PC-3 (cell line): ENCODE data around the gene DUS3L. TPM values are rescaled to one million over a fixed set of nuclear protein-coding genes. Genes with fewer than 3 reads are reported as not detected.
"Not testable (repeated sequence)": the region's sequence is repeated elsewhere in the genome, so short reads cannot be mapped to it uniquely, and the experiment has no call there.

Experiments used
- ATAC-seq: fragments of 200-7000 bp; cut with Tn5 transposase; 2 replicates; pipeline ENCODE4 v1.9.1; 2020; ENCODE audit warnings: mild to moderate bottlenecking, moderate library complexity
- BruUV-seq: library from RNA; stranded (reverse); fragments of 400-500 nt; replicated peaks from 2 replicates; lab custom pipeline; 2021; lab: Mats Ljungman, UMichigan
- CTCF ChIA-PET: fragments of 300-600 bp; sonication (Branson Sonifier 250); formaldehyde crosslinking; loops from one replicate; lab custom pipeline; 2022; ENCODE audit warnings: antibody characterized with exemption; lab: Charles Lee
- POLR2A ChIA-PET: fragments of 300-600 bp; sonication (Branson Sonifier 250); formaldehyde crosslinking; loops from one replicate; lab custom pipeline; 2022; ENCODE audit warnings: antibody characterized with exemption; ENCODE audit not compliant: unreplicated experiment; lab: Charles Lee
- DNase-seq: peaks from one replicate; pipeline ENCODE4 v3.0.0-alpha.2; 2015
- H2AFZ ChIP-seq: fragments of 300-600 bp; sonication (generic); 2 replicates; pipeline ENCODE4 v1.6.0; 2016; ENCODE audit warnings: antibody characterized with exemption, low read length
- H3F3A ChIP-seq: fragments of 300-600 bp; sonication (generic); one replicate; pipeline ENCODE4 v1.6.0; 2017; ENCODE audit warnings: antibody characterized with exemption, low read length, control low read depth, mild to moderate bottlenecking; ENCODE audit not compliant: unreplicated experiment
- H3K27ac ChIP-seq: fragments of 300-600 bp; sonication (generic); 2 replicates; pipeline ENCODE4 v1.5.1; 2016; ENCODE audit warnings: mild to moderate bottlenecking, low read length
- H3K27me3 ChIP-seq: fragments of 300-600 bp; sonication (generic); 2 replicates; pipeline ENCODE4 v1.6.1; 2016; ENCODE audit warnings: low read length, mixed read lengths
- H3K36me3 ChIP-seq: fragments of 300-600 bp; sonication (generic); 2 replicates; pipeline ENCODE4 v1.6.1; 2016; ENCODE audit warnings: low read depth, mixed run types, low read length, mixed read lengths
- H3K4me1 ChIP-seq: fragments of 300-600 bp; sonication (generic); 2 replicates; pipeline ENCODE4 v1.5.1; 2016; ENCODE audit warnings: low read length; ENCODE audit not compliant: insufficient read depth
- H3K4me2 ChIP-seq: fragments of 300-600 bp; sonication (generic); 2 replicates; pipeline ENCODE4 v1.6.0; 2016; ENCODE audit warnings: low read length
- H3K4me3 ChIP-seq: fragments of 300-600 bp; sonication (generic); 2 replicates; pipeline ENCODE4 v1.5.1; 2016; ENCODE audit warnings: mild to moderate bottlenecking, low read length, mixed read lengths
- H3K79me2 ChIP-seq: fragments of 300-600 bp; sonication (generic); 2 replicates; pipeline ENCODE4 v1.6.1; 2017; ENCODE audit warnings: low read length, mixed read lengths
- H3K9ac ChIP-seq: fragments of 300-600 bp; sonication (generic); 2 replicates; pipeline ENCODE4 v1.6.0; 2016; ENCODE audit warnings: mild to moderate bottlenecking, low read length
- H3K9me2 ChIP-seq: fragments of 300-600 bp; sonication (generic); replicated peaks from 2 replicates; pipeline ENCODE4 v1.6.1; 2016; ENCODE audit warnings: mixed run types, low read length, mixed read lengths
- H3K9me3 ChIP-seq: fragments of 300-600 bp; sonication (generic); 2 replicates; pipeline ENCODE4 v1.6.1; 2016; ENCODE audit warnings: low read length, mixed read lengths
- H4K20me1 ChIP-seq: fragments of 300-600 bp; sonication (generic); 2 replicates; pipeline ENCODE4 v1.6.1; 2016; ENCODE audit warnings: low read length, mixed read lengths
- EZH2 ChIP-seq: fragments of 300-600 bp; sonication (generic); IDR thresholded peaks from one replicate; pipeline ENCODE4 v1.6.1; 2017; ENCODE audit warnings: antibody characterized with exemption, mild to moderate bottlenecking, low read length; ENCODE audit not compliant: unreplicated experiment
- EZH2phosphoT487 ChIP-seq: fragments of 300-600 bp; sonication (generic); IDR thresholded peaks from 2 replicates; pipeline ENCODE4 v1.6.1; 2018; ENCODE audit warnings: mild to moderate bottlenecking, antibody characterized with exemption, low read length, borderline replicate concordance
- intact Hi-C: fragments of 100-400 bp; cut with micrococcal nuclease; formaldehyde crosslinking; loops from 2 replicates; pipeline ENCODE4 v1.9.0; 2023
- total RNA-seq: library from RNA; depleted of rRNA; stranded (reverse); fragments of >200 nt; gene quantifications from 2 replicates; pipeline ENCODE4 v1.2.3, GENCODE V29; 2014
- TF ChIP-seq, protein P1 (sequence below): fragments of 300-600 bp; sonication (generic); conservative IDR thresholded peaks from 2 replicates; pipeline ENCODE4 v1.5.1; 2017; ENCODE audit warnings: antibody characterized with exemption, low read depth, mild to moderate bottlenecking, low read length

Gene DUS3L
- total RNA-seq, 1 experiment from 2014 or later, result 118 TPM

DNA sequence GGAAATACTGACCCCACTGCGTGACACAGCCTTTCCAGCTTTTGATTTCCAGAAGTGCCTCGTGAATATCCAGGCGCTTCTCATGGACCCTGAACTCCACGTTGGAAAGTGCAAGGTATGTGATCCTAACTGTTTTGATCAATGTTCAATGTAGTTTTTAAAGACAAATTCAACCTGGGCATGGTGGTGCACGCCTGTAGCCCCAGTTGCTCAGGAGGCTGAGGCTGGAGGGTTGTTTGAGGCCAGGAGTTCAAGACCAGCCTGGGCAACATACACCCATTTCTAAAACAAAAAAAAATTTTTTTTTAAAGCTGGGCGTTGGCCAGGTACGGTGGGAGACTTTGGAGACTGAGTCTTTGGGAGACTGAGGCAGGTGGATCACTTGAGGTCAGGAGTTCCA, 39.3 kb downstream of the DUS3L start:
- DNase-seq (no peak), ATAC-seq (no peak)
- Histone ChIP-seq H3K4me3 (no peak overlapping the region), H3K9me3 (no peaks in the 10 kb centered on the region), H3F3A (no peaks in the 10 kb centered on the region), H3K9me2 (no peaks in the 10 kb centered on the region), H3K36me3 (no peaks in the 10 kb centered on the region), H2AFZ (no peak overlapping the region), H3K79me2 (no peaks in the 10 kb centered on the region), H4K20me1 (no peaks in the 10 kb centered on the region), H3K4me2 (no peak overlapping the region), H3K9ac (no peak overlapping the region), H3K27me3 (no peaks in the 10 kb centered on the region), H3K4me1 (no peaks in the 10 kb centered on the region), H3K27ac (no peak overlapping the region)
- intact Hi-C loops, result no loop called here
- CTCF ChIA-PET, result no interaction called here
- POLR2A ChIA-PET, result no interaction called here
- TF ChIP-seq, protein P1, sequence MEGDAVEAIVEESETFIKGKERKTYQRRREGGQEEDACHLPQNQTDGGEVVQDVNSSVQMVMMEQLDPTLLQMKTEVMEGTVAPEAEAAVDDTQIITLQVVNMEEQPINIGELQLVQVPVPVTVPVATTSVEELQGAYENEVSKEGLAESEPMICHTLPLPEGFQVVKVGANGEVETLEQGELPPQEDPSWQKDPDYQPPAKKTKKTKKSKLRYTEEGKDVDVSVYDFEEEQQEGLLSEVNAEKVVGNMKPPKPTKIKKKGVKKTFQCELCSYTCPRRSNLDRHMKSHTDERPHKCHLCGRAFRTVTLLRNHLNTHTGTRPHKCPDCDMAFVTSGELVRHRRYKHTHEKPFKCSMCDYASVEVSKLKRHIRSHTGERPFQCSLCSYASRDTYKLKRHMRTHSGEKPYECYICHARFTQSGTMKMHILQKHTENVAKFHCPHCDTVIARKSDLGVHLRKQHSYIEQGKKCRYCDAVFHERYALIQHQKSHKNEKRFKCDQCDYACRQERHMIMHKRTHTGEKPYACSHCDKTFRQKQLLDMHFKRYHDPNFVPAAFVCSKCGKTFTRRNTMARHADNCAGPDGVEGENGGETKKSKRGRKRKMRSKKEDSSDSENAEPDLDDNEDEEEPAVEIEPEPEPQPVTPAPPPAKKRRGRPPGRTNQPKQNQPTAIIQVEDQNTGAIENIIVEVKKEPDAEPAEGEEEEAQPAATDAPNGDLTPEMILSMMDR, result no peak
- TF ChIP-seq EZH2phosphoT487 (no peak), EZH2 (no peak)
- no TSS peak for BruUV-seq

DNA sequence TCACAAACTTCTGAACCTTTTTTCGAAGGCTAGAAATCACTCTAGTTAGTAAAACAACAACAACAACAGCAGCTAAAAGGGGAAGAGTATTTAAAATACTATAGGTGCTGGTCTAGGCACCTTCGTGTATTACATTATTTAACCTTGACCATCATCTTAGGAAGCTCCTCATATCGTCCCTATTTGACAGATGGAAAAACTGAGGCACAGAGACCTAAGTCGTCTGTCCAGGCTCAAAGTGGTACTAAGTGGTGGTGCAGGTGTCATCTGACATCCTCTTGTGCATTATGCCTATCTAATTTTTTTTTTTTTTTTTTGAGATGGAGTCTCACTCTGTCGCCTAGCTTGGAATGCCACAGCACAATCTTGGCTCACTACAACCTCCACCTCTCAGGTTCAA, 41.5 kb downstream of the DUS3L start:
- DNase-seq (no peak), ATAC-seq (no peak)
- no peaks in the 10 kb centered on the region for H3K4me1 ChIP-seq
- H4K20me1 ChIP-seq, result no peaks in the 10 kb centered on the region
- TF ChIP-seq EZH2phosphoT487 (no peak), EZH2 (no peak)
- TF ChIP-seq, protein P1, result no peak
- no peaks in the 10 kb centered on the region for H3K79me2 ChIP-seq
- no peaks in the 10 kb centered on the region for H3F3A ChIP-seq
- no peak overlapping the region for H3K9ac ChIP-seq
- no peaks in the 10 kb centered on the region for H3K9me3 ChIP-seq
- H3K27ac ChIP-seq, result no peak overlapping the region
- H3K27me3 ChIP-seq, result no peaks in the 10 kb centered on the region
- no TSS peak for BruUV-seq
- CTCF ChIA-PET, result no interaction called here
- intact Hi-C loops, result no loop called here
- H3K4me2 ChIP-seq, result no peak overlapping the region
- H3K9me2 ChIP-seq, result no peaks in the 10 kb centered on the region
- no peaks in the 10 kb centered on the region for H3K36me3 ChIP-seq
- POLR2A ChIA-PET, result no interaction called here
- no peak overlapping the region for H3K4me3 ChIP-seq
- no peak overlapping the region for H2AFZ ChIP-seq

DNA sequence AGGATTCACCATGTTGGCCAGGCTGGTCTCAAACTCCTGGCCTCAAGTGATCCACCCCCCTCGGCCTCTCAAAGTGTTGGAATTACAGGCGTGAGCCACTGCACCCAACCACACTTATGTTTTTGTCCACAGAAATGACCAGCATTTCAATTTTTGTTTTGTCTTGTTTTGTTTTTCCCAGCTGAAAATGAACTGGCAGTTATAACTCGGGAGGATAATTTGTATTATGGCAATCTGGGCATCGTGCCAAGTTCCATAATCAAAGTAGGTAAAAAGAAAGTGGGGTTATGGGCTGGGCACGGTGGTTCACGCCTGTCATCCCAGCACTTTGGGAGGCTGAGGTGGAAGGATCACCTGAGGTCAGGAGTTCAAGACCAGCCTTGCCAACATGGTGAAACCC, 42.0 kb downstream of the DUS3L start:
- H3K9ac ChIP-seq, H2AFZ ChIP-seq, H3K27me3 ChIP-seq, H3F3A ChIP-seq, H3K4me1 ChIP-seq, H3K9me2 ChIP-seq, CTCF ChIA-PET, H3K4me2 ChIP-seq, H4K20me1 ChIP-seq, H3K79me2 ChIP-seq, POLR2A ChIA-PET, intact Hi-C loops, H3K9me3 ChIP-seq, H3K27ac ChIP-seq, ATAC-seq, H3K36me3 ChIP-seq, BruUV-seq, DNase-seq, H3K4me3 ChIP-seq: not testable (repeated sequence)

DNA sequence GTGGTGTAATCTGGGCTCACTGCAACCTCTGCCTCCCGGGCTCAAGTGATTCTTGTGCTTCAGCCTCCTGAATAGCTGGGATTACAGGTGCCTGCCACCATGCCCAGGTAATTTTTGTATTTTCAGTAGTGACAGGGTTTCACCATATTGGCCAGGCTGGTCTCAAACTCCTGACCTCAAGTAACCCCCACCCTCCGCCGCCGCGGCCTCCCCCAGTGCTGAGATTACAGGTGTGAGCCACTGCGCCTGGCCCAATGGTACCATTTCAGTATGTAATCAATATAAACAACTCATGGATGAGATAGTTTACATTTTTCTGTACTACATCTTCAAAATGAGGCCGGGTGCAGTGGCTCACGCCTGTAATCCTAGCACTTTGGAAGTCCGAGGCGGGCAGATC, 46.0 kb downstream of the DUS3L start:
- H3K27me3 ChIP-seq, H3K79me2 ChIP-seq, H3K9ac ChIP-seq, intact Hi-C loops, CTCF ChIA-PET, H3K4me3 ChIP-seq, H4K20me1 ChIP-seq, ATAC-seq, H3K4me1 ChIP-seq, H3K4me2 ChIP-seq, POLR2A ChIA-PET, BruUV-seq, DNase-seq, H3K36me3 ChIP-seq, H2AFZ ChIP-seq, H3K9me2 ChIP-seq, H3F3A ChIP-seq, H3K27ac ChIP-seq, H3K9me3 ChIP-seq: not testable (repeated sequence)
